Vagina (tissue), 2 donors: Measurements from ENCODE around the gene BDKRB1. TPM values are rescaled to one million over a fixed set of nuclear protein-coding genes. Genes with fewer than 3 reads are reported as not detected.
A peak's percentile ranks its signal among the peaks of the same experiment; 100 is the strongest.

Experiments
- DNase-seq, 2 donors: peaks; one replicate each; pipeline ENCODE4 v3.0.0-alpha.2; 2017; ENCODE audit errors: extremely low spot score in 2 of 2
- H3K27ac ChIP-seq: fragments of 200-600 bp; sonication (generic); one replicate; pipeline ENCODE4 v1.5.1; 2019
- H3K27me3 ChIP-seq: fragments of 200-600 bp; sonication (generic); one replicate; pipeline ENCODE4 v1.5.1; 2019
- H3K36me3 ChIP-seq, 2 donors: fragments of 200-600 bp; sonication (generic); one replicate each; pipeline ENCODE4 v1.5.1; 2017 to 2019
- H3K4me1 ChIP-seq: fragments of 200-600 bp; sonication (generic); one replicate; pipeline ENCODE4 v1.5.1; 2019
- H3K4me3 ChIP-seq, 2 donors: fragments of 200-600 bp; sonication (generic); 1 replicate in 1 of 2; 2 replicates in 1 of 2; pipeline ENCODE4 v1.5.1; 2016 to 2019
- H3K9me3 ChIP-seq: fragments of 200-600 bp; sonication (generic); one replicate; pipeline ENCODE4 v1.5.1; 2019
- POLR2A ChIP-seq, 2 donors: fragments of 450-650 bp; IDR thresholded peaks; one replicate each; pipeline ENCODE4 v1.6.1; 2017; ENCODE audit warnings: antibody characterized with exemption in 2 of 2, mild to moderate bottlenecking in 2 of 2, moderate library complexity in 2 of 2
- POLR2AphosphoS5 ChIP-seq, 2 donors: sonication (generic); formaldehyde crosslinking; IDR thresholded peaks; one replicate each; pipeline ENCODE4 v1.9.0; 2017; ENCODE audit warnings: antibody characterized with exemption in 2 of 2, mild to moderate bottlenecking in 2 of 2, low read depth in 1 of 2; ENCODE audit not compliant: insufficient read depth in 1 of 2
- intact Hi-C: fragments of 100-400 bp; cut with DNase I; formaldehyde crosslinking; loops from one replicate; pipeline ENCODE4 v1.15.1; 2023
- total RNA-seq: library from RNA; depleted of rRNA; stranded (reverse); fragments of >200 nt; gene quantifications from one replicate; pipeline ENCODE4 v1.2.3, GENCODE V29; 2016
- TF ChIP-seq, protein P1 (sequence below), 3 experiments: fragments of 450-650 bp in 2 of 3; fragments of 200-600 bp in 1 of 3; sonication (generic) in 1 of 3; IDR thresholded peaks; one replicate each; pipeline ENCODE4 v1.5.1; 2017 to 2019; ENCODE audit warnings: antibody characterized with exemption in 3 of 3, mild to moderate bottlenecking in 2 of 3, moderate library complexity in 2 of 3

Gene BDKRB1
- total RNA-seq, 1 donor from 2014 or later: 2.5 TPM

DNA sequence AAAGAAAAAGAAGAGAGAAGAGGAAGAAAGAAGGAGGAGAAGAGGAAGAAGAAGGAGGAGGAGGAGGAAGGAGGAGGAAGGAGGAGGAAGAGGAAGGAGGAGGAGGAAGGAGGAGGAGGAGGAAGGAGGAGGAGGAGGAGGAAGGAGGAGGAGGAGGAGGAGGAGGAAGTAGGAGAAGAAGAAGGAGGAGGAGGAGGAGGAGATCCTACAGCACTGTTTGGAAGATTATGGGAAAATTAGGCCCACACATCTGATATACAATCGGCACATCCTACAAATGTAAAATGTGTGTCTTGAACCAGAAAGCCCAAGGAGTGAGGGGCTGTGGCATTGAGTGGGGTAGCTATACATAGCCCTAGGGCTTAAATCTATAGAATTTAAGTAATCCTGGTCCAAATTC, 39.4 kb upstream of the BDKRB1 start:
- H3K9me3 ChIP-seq: no peaks in the 10 kb centered on the region
- H3K36me3 ChIP-seq: peaks cover 0 to 4% of the 10 kb centered on the region in 2 donors
- no peak for DNase-seq
- no peak overlapping the region for H3K4me3 ChIP-seq
- intact Hi-C loops: no loop called here
- TF ChIP-seq, protein P1, sequence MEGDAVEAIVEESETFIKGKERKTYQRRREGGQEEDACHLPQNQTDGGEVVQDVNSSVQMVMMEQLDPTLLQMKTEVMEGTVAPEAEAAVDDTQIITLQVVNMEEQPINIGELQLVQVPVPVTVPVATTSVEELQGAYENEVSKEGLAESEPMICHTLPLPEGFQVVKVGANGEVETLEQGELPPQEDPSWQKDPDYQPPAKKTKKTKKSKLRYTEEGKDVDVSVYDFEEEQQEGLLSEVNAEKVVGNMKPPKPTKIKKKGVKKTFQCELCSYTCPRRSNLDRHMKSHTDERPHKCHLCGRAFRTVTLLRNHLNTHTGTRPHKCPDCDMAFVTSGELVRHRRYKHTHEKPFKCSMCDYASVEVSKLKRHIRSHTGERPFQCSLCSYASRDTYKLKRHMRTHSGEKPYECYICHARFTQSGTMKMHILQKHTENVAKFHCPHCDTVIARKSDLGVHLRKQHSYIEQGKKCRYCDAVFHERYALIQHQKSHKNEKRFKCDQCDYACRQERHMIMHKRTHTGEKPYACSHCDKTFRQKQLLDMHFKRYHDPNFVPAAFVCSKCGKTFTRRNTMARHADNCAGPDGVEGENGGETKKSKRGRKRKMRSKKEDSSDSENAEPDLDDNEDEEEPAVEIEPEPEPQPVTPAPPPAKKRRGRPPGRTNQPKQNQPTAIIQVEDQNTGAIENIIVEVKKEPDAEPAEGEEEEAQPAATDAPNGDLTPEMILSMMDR (IDR thresholded peaks at IDR 0.05): no peak
- no peak for TF ChIP-seq POLR2AphosphoS5 (IDR thresholded peaks at IDR 0.05; ENCODE audit: insufficient read depth in 1 of 2, low read depth in 1 of 2)
- no peak for TF ChIP-seq POLR2A (IDR thresholded peaks at IDR 0.05)
- peaks cover 80% of the 10 kb centered on the region for H3K4me1 ChIP-seq
- no peaks in the 10 kb centered on the region for H3K27me3 ChIP-seq
- peak overlapping the region; percentile 52 for H3K27ac ChIP-seq

DNA sequence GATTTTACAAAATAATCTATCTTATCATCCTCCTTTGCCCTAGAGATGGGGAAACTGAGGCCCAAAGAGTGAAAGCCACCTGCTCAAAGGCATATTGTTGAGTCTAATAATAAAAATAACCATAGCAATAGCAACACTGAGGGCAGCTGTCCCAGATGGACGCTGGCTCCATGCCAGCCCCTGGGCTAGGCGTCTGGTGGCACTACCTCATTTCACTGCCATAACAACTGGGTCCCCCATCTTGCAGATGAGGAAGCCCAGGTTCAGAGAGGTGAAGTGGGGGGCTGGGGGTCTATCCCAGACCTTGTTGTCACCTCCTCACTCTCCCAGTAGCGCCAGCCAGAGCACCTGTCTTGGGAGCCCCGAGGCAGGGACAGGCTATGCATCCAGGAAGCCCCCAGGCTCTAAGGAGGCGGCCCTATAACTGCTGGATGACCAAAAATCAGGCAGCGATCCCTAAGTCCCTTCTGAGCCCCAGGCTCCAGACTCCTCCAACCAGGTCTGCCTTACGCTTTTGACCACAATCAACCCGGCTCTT, 38.6 kb upstream of the BDKRB1 start:
- peaks cover 81% of the 10 kb centered on the region for H3K4me1 ChIP-seq

DNA sequence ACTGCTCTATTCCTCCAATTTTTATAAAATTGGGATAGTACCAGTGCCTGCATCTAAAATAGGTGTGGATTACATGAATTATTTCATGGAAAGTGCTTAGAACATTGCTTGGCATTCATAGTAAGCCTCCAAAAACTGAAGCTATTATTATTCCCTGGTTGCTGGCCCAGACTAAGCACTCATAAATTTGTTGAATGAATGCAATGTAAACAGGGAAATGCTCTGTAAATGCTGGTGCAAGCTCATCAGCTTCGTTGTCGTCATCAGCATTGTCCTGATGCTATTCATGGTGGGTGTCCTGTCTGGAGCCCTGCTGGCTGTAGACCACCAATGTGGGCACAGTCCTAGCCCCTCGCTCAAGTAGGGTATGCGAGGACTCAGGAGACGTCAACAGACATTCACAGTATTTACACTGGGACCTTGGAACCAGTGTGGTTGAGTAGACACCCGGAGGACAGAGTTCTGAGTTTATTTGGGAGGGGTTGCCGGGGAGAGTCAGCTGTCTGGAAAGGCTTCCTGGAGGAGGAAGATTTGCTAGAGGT, 34.8 kb upstream of the BDKRB1 start:
- peaks cover 75% of the 10 kb centered on the region for H3K4me1 ChIP-seq
- no peak for TF ChIP-seq POLR2A (IDR thresholded peaks at IDR 0.05)
- TF ChIP-seq, protein P1 (IDR thresholded peaks at IDR 0.05): no peak
- no peak for TF ChIP-seq POLR2AphosphoS5 (IDR thresholded peaks at IDR 0.05; ENCODE audit: insufficient read depth in 1 of 2, low read depth in 1 of 2)
- intact Hi-C loops: no loop called here
- H3K4me3 ChIP-seq: no peak overlapping the region
- no peaks in the 10 kb centered on the region for H3K27me3 ChIP-seq
- H3K27ac ChIP-seq: peak overlapping the region; percentile 47
- DNase-seq: no peak
- H3K36me3 ChIP-seq: peaks cover 0 to 6% of the 10 kb centered on the region in 2 donors
- H3K9me3 ChIP-seq: no peaks in the 10 kb centered on the region

More for the DNA sequence above, 38.6 kb upstream of the BDKRB1 start:
- TF ChIP-seq POLR2A (IDR thresholded peaks at IDR 0.05) (no peak), POLR2AphosphoS5 (IDR thresholded peaks at IDR 0.05; ENCODE audit: insufficient read depth in 1 of 2, low read depth in 1 of 2) (no peak)
- TF ChIP-seq, protein P1 (IDR thresholded peaks at IDR 0.05): no peak
- intact Hi-C loops: no loop called here
- H3K4me3 ChIP-seq: no peak overlapping the region
- H3K27ac ChIP-seq: peak overlapping the region; percentile 33
- H3K9me3 ChIP-seq: no peaks in the 10 kb centered on the region
- H3K36me3 ChIP-seq: no peaks in the 10 kb centered on the region
- DNase-seq: no peak
- H3K27me3 ChIP-seq: no peaks in the 10 kb centered on the region

DNA sequence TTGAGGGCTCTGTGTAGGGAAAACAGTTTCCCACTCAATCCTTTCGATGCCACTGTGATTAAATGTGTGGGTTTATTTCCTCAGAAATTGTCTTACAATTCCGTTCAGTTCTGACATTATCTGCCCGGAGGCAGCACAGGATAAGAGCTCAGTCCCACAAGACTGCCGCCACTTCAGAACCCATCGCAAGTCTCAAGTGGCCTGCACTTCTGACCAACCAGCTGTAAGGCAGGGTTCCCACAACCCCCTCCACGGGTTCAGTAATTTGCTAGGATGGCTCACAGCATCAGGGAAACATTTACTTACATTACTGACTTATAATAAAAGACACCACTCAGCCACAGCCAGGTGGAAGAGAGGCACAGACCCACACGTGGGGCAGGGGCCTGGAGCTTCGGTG, 34.2 kb upstream of the BDKRB1 start:
- Histone ChIP-seq H3K36me3 (peaks cover 0 to 6% of the 10 kb centered on the region in 2 donors), H3K4me3 (no peak overlapping the region), H3K9me3 (no peaks in the 10 kb centered on the region), H3K4me1 (peaks cover 69% of the 10 kb centered on the region), H3K27me3 (no peaks in the 10 kb centered on the region), H3K27ac (peak overlapping the region; percentile 47)
- TF ChIP-seq, protein P1 (IDR thresholded peaks at IDR 0.05): no peak
- TF ChIP-seq POLR2AphosphoS5 (IDR thresholded peaks at IDR 0.05; ENCODE audit: insufficient read depth in 1 of 2, low read depth in 1 of 2): no peak
- no peak for TF ChIP-seq POLR2A (IDR thresholded peaks at IDR 0.05)
- DNase-seq: no peak
- intact Hi-C loops: no loop called here

DNA sequence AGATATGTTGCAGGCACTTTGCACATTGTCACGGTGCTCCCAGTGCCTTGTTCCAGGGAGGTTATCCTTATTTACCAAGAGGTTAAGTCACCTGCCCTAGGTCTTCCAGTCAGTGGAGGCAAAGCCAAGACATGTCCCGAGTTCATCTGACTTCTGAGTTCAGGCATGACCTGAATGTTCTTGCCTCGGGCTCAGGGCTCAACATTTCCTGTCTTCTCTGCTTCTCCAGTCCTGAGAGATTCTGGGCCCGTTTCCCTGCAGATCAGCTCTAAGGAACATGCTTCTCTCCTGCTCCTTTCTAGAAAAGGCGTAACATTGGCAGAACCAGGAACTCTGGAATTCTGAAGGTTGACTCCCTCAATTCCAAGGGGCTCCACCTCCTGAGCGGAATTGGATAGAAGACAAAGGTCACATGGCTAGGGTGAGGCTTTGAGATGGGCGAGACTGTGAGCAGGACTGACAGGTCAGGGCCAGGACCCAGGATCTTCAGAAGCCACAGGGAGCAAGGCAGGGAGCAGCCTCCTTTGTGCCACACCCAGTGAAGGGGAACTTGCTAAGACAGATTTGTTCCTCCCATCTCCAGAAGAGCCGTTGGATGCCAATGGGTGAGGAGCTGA, 31.4 kb upstream of the BDKRB1 start:
- intact Hi-C loops: no loop called here
- TF ChIP-seq POLR2A (IDR thresholded peaks at IDR 0.05): no peak
- peak; percentile 32 to 34 for TF ChIP-seq POLR2AphosphoS5 (IDR thresholded peaks at IDR 0.05; ENCODE audit: insufficient read depth in 1 of 2, low read depth in 1 of 2)
- TF ChIP-seq, protein P1 (IDR thresholded peaks at IDR 0.05): no peak
- Histone ChIP-seq H3K27me3 (no peaks in the 10 kb centered on the region), H3K9me3 (no peaks in the 10 kb centered on the region), H3K36me3 (peaks cover 0 to 12% of the 10 kb centered on the region in 2 donors), H3K27ac (peak overlapping the region; percentile 83), H3K4me1 (peaks cover 46% of the 10 kb centered on the region), H3K4me3 (no peak overlapping the region)
- DNase-seq: no peak
